ENCODE results near the gene IL21R. TPM values are rescaled to one million over a fixed set of nuclear protein-coding genes. Genes with fewer than 3 reads are reported as not detected.

IL21R gene
- total and polyA plus RNA-seq, 12 donors = 0.08 to 2.6 (median 0.42) TPM; not detected in 1

Other genes starting within 250 kb of the IL21R start
- 10 to 100 TPM in 3 of 9 donors, 1 to 10 TPM in 6; 3.4 to 10.9 (median 7.0) TPM for gene KDM8, start 198.6 kb upstream of the IL21R start, total RNA-seq
- 10 to 100 TPM in 2 of 3 donors, 1 to 10 TPM in 1; 3.7 to 14.6 (median 11.5) TPM for gene KDM8, start 198.6 kb upstream of the IL21R start, polyA plus RNA-seq
- 100 to 1,000 TPM in 1 of 9 donors, 10 to 100 TPM in 8; 69.2 to 182 (median 90.0) TPM for gene NSMCE1, start 133.4 kb upstream of the IL21R start, total RNA-seq
- gene NSMCE1, start 133.4 kb upstream of the IL21R start, polyA plus RNA-seq = 10 to 100 TPM; 54.3 to 93.9 (median 79.4) TPM
- 100 to 1,000 TPM in 3 of 9 donors, 10 to 100 TPM in 5, 1 to 10 TPM in 1; 3.1 to 142 (median 60.5) TPM for gene IL4R, start 88.2 kb upstream of the IL21R start, total RNA-seq
- 10 to 100 TPM; 25.6 to 46.7 (median 46.6) TPM for gene IL4R, start 88.2 kb upstream of the IL21R start, polyA plus RNA-seq
- gene GTF3C1, start 147.7 kb downstream of the IL21R start, total RNA-seq = 100 to 1,000 TPM in 2 of 9 donors, 10 to 100 TPM in 7; 55.1 to 105 (median 78.4) TPM
- 100 to 1,000 TPM in 2 of 3 donors, 10 to 100 TPM in 1; 51.0 to 225 (median 130) TPM for gene GTF3C1, start 147.7 kb downstream of the IL21R start, polyA plus RNA-seq
- gene KATNIP, start 148.0 kb downstream of the IL21R start, total RNA-seq = 10 to 100 TPM; 11.4 to 80.4 (median 17.7) TPM
- 10 to 100 TPM in 2 of 3 donors, 1 to 10 TPM in 1; 9.1 to 17.6 (median 10.3) TPM for gene KATNIP, start 148.0 kb downstream of the IL21R start, polyA plus RNA-seq

Data from adrenal gland (tissue), 12 donors.